MCF 10A (cell line): ENCODE data around the gene PAMR1. TPM values are rescaled to one million over a fixed set of nuclear protein-coding genes. Genes with fewer than 3 reads are reported as not detected.

Experiments
- BruUV-seq: library from RNA; stranded (reverse); fragments of 400-500 nt; replicated peaks from 2 replicates; lab custom pipeline; 2021; lab: Mats Ljungman, UMichigan
- CTCF ChIA-PET: fragments of 300-600 bp; sonication (Branson Sonifier 250); formaldehyde crosslinking; extraction: SDS; loops from one replicate; lab custom pipeline; 2021; ENCODE audit warnings: antibody characterized with exemption, inconsistent platforms; lab: Yijun Ruan, JAX
- POLR2A ChIA-PET: fragments of 300-600, 350-650 bp; sonication (Branson Sonifier 250); formaldehyde crosslinking; extraction: SDS; loops from one replicate; lab custom pipeline; 2020; ENCODE audit warnings: antibody characterized with exemption, inconsistent platforms; lab: Yijun Ruan, JAX
- DNase-seq: peaks from one replicate; pipeline ENCODE4 v3.0.0-alpha.2; 2018; ENCODE audit not compliant: unreplicated experiment
- H3K27ac Mint-ChIP-seq: one replicate; pipeline ENCODE4 v1.8.0; 2022; ENCODE audit warnings: mild to moderate bottlenecking, low read depth, mixed read lengths; ENCODE audit not compliant: unreplicated experiment
- H3K27me3 Mint-ChIP-seq: one replicate; pipeline ENCODE4 v1.8.0; 2022; ENCODE audit warnings: mixed read lengths; ENCODE audit not compliant: insufficient read depth, unreplicated experiment
- H3K36me3 Mint-ChIP-seq: one replicate; pipeline ENCODE4 v1.8.0; 2022; ENCODE audit warnings: mild to moderate bottlenecking, moderate library complexity, mixed read lengths; ENCODE audit not compliant: insufficient read depth, unreplicated experiment
- H3K4me1 Mint-ChIP-seq: one replicate; pipeline ENCODE4 v1.8.0; 2022; ENCODE audit warnings: mixed read lengths; ENCODE audit not compliant: insufficient read depth, unreplicated experiment
- H3K4me3 Mint-ChIP-seq: one replicate; pipeline ENCODE4 v1.8.0; 2022; ENCODE audit warnings: mild to moderate bottlenecking, moderate library complexity, mixed read lengths; ENCODE audit not compliant: unreplicated experiment
- H3K9me3 Mint-ChIP-seq: one replicate; pipeline ENCODE4 v1.8.0; 2022; ENCODE audit warnings: mixed read lengths; ENCODE audit not compliant: unreplicated experiment
- CTCF ChIP-seq: fragments of 200-600 bp; IDR thresholded peaks from one replicate; pipeline ENCODE4 v1.8.0; 2022; ENCODE audit warnings: antibody characterized with exemption, mild to moderate bottlenecking; ENCODE audit not compliant: unreplicated experiment
- intact Hi-C: fragments of 100-400 bp; cut with micrococcal nuclease; formaldehyde crosslinking; loops from 2 replicates; pipeline ENCODE4 v1.14.1; 2022
- total RNA-seq: library from RNA; stranded (reverse); gene quantifications from 2 replicates; pipeline ENCODE4 v1.2.3, GENCODE V29; 2022

Gene PAMR1
- total RNA-seq, 1 experiment from 2014 or later = 0.51 TPM

GRCh38 chr11:35529971-35530495 is 4.6 kb upstream of the PAMR1 start:
- Mint-ChIP-seq H3K27me3 (no peaks in the 10 kb centered on the region), H3K4me3 (no peak overlapping the region), H3K9me3 (no peaks in the 10 kb centered on the region), H3K4me1 (peaks cover 18% of the 10 kb centered on the region), H3K36me3 (no peaks in the 10 kb centered on the region), H3K27ac (peak overlapping the region; percentile 77)
- BruUV-seq = no TSS peak
- POLR2A ChIA-PET = interaction anchor here (0.6 to 1.6 kb wide), 11 partner anchors 10 to 419 kb away, joined by 3 to 7 read pairs (median 3); no protein-coding TSS in a partner anchor
- intact Hi-C loops = no loop called here
- no peak for TF ChIP-seq CTCF
- peak; percentile 76 for DNase-seq
- CTCF ChIA-PET = interaction anchor here (0.7 to 1.6 kb wide), 3 partner anchors 37 to 44 kb away, joined by 3 to 5 read pairs (median 4); no protein-coding TSS in a partner anchor

GRCh38 chr11:35526370-35526792 is 965 bp upstream of the PAMR1 start:
- Mint-ChIP-seq H3K27me3 (peaks cover 22% of the 10 kb centered on the region), H3K9me3 (no peaks in the 10 kb centered on the region), H3K27ac (no peak overlapping the region), H3K36me3 (no peaks in the 10 kb centered on the region), H3K4me3 (no peak overlapping the region), H3K4me1 (peaks cover 18% of the 10 kb centered on the region)
- TF ChIP-seq CTCF = no peak
- no peak for DNase-seq
- ChIA-PET POLR2A (interaction anchor here (0.6 kb wide), 1 partner anchor 141 kb away, joined by 5 read pairs; no protein-coding TSS in a partner anchor), CTCF (interaction anchor here (0.6 to 0.9 kb wide), 2 partner anchors 41 to 966 kb away, joined by 3 read pairs; no protein-coding TSS in a partner anchor)
- no TSS peak for BruUV-seq
- intact Hi-C loops = no loop called here

- intact Hi-C loops = no loop called here
- BruUV-seq = no TSS peak
- no peaks in the 10 kb centered on the region for H3K36me3 Mint-ChIP-seq
- H3K4me1 Mint-ChIP-seq = peaks cover 5% of the 10 kb centered on the region
- H3K9me3 Mint-ChIP-seq = no peaks in the 10 kb centered on the region
- peaks cover 25% of the 10 kb centered on the region for H3K27me3 Mint-ChIP-seq
- no peak for TF ChIP-seq CTCF
- no peak for DNase-seq
- ChIA-PET POLR2A (interaction anchor here (1.0 kb wide), 1 partner anchor 19 kb away, joined by 3 read pairs; no protein-coding TSS in a partner anchor), CTCF (interaction anchor here (0.6 kb wide), 1 partner anchor 100 kb away, joined by 3 read pairs; no protein-coding TSS in a partner anchor)
- no peak overlapping the region for H3K27ac Mint-ChIP-seq
- no peak overlapping the region for H3K4me3 Mint-ChIP-seq
Observed at GRCh38 chr11:35524780-35525179, 636 bp downstream of the PAMR1 start.

GRCh38 chr11:35523861-35524260 is 1.6 kb downstream of the PAMR1 start:
- POLR2A ChIA-PET = interaction anchor here (1.2 kb wide), 1 partner anchor 9 kb away, joined by 3 read pairs; no protein-coding TSS in a partner anchor
- BruUV-seq = no TSS peak
- no peak for DNase-seq
- peaks cover 25% of the 10 kb centered on the region for H3K27me3 Mint-ChIP-seq
- TF ChIP-seq CTCF = no peak
- H3K4me1 Mint-ChIP-seq = no peaks in the 10 kb centered on the region
- no peaks in the 10 kb centered on the region for H3K9me3 Mint-ChIP-seq
- H3K36me3 Mint-ChIP-seq = no peaks in the 10 kb centered on the region
- CTCF ChIA-PET = no interaction called here
- intact Hi-C loops = no loop called here
- no peak overlapping the region for H3K4me3 Mint-ChIP-seq
- no peak overlapping the region for H3K27ac Mint-ChIP-seq
